Neural cell (in vitro differentiated cells): ENCODE data around the gene PPM1L. TPM values are rescaled to one million over a fixed set of nuclear protein-coding genes. Genes with fewer than 3 reads are reported as not detected.

Source experiments
- H2AFZ ChIP-seq: fragments of 200-600, 300-800 bp; sonication (generic), shearing (Covaris generic); 2 replicates; pipeline ENCODE4 v1.6.0; 2014; ENCODE audit warnings: low read depth, mild to moderate bottlenecking, antibody characterized with exemption, low read length, moderate library complexity
- H3F3A ChIP-seq: fragments of 200-600 bp; shearing (Covaris generic); 2 replicates; pipeline ENCODE4 v1.6.1; 2016; ENCODE audit warnings: mild to moderate bottlenecking, moderate library complexity, mixed read lengths, antibody characterized with exemption, low read length; ENCODE audit not compliant: insufficient read depth, poor library complexity, severe bottlenecking
- H3K27ac ChIP-seq: fragments of 200-600, 300-800 bp; sonication (generic), shearing (Covaris generic); 2 replicates; pipeline ENCODE4 v1.5.1; 2014; ENCODE audit warnings: mild to moderate bottlenecking, low read length, moderate library complexity
- H3K27me3 ChIP-seq: fragments of 300-800, 200-600 bp; sonication (generic), shearing (Covaris generic); 2 replicates; pipeline ENCODE4 v1.6.0; 2014; ENCODE audit warnings: mild to moderate bottlenecking, low read depth, low read length, moderate library complexity; ENCODE audit not compliant: insufficient read depth
- H3K36me3 ChIP-seq: fragments of 300-800, 200-600 bp; sonication (generic), shearing (Covaris generic); 2 replicates; pipeline ENCODE4 v1.5.1; 2014; ENCODE audit warnings: mild to moderate bottlenecking, antibody characterized with exemption, low read length, moderate library complexity; ENCODE audit not compliant: insufficient read depth
- H3K4me2 ChIP-seq: fragments of 300-800, 200-600 bp; sonication (generic), shearing (Covaris generic); 2 replicates; pipeline ENCODE4 v1.6.0; 2014; ENCODE audit warnings: mild to moderate bottlenecking, low read length
- H3K4me3 ChIP-seq: fragments of 300-800, 200-600 bp; sonication (generic), shearing (Covaris generic); 2 replicates; pipeline ENCODE4 v1.5.1; 2014; ENCODE audit warnings: mild to moderate bottlenecking, low read length, moderate library complexity
- H3K79me2 ChIP-seq: fragments of 200-600 bp; shearing (Covaris generic); replicated peaks from 2 replicates; pipeline ENCODE4 v1.6.0; 2014; ENCODE audit warnings: mild to moderate bottlenecking, low read length, moderate library complexity; ENCODE audit not compliant: insufficient read depth
- H3K9ac ChIP-seq: fragments of 300-800, 200-600 bp; sonication (generic), shearing (Covaris generic); 2 replicates; pipeline ENCODE4 v1.6.1; 2016; ENCODE audit warnings: mild to moderate bottlenecking, low read length, mixed read lengths
- H3K9me2 ChIP-seq: fragments of 200-600 bp; shearing (Covaris generic); 2 replicates; pipeline ENCODE4 v1.6.1; 2016; ENCODE audit warnings: mild to moderate bottlenecking, low read length, mixed read lengths; ENCODE audit not compliant: insufficient read depth
- H3K9me3 ChIP-seq: fragments of 200-600, 300-800 bp; sonication (generic), shearing (Covaris generic); 2 replicates; pipeline ENCODE4 v1.6.1; 2016; ENCODE audit warnings: mild to moderate bottlenecking, mixed run types, low read length, moderate library complexity, mixed read lengths
- H4K20me1 ChIP-seq: fragments of 200-600 bp; shearing (Covaris generic); 2 replicates; pipeline ENCODE4 v1.6.1; 2016; ENCODE audit warnings: mild to moderate bottlenecking, mixed run types; ENCODE audit not compliant: insufficient read depth
- CTCF ChIP-seq: fragments of 450-650 bp; IDR thresholded peaks from 2 replicates; pipeline ENCODE4 v1.5.1; 2014; ENCODE audit warnings: antibody characterized with exemption, mild to moderate bottlenecking, moderate library complexity; ENCODE audit not compliant: poor library complexity, severe bottlenecking
- EP300 ChIP-seq: fragments of 450-650 bp; conservative IDR thresholded peaks from 2 replicates; pipeline ENCODE4 v1.6.1; 2014; ENCODE audit warnings: antibody characterized with exemption, mild to moderate bottlenecking, moderate library complexity; ENCODE audit not compliant: poor library complexity, severe bottlenecking
- EZH2 ChIP-seq: fragments of 200-600, 300-800 bp; shearing (Covaris generic), sonication (generic); IDR thresholded peaks from 2 replicates; pipeline ENCODE4 v1.6.1; 2014; ENCODE audit warnings: antibody characterized with exemption, low read length, borderline replicate concordance, mild to moderate bottlenecking; ENCODE audit not compliant: insufficient read depth, poor library complexity, severe bottlenecking
- MXI1 ChIP-seq: fragments of 450-650 bp; conservative IDR thresholded peaks from 2 replicates; pipeline ENCODE4 v1.6.1; 2014; ENCODE audit warnings: antibody characterized with exemption, mild to moderate bottlenecking; ENCODE audit not compliant: poor library complexity, severe bottlenecking
- POLR2AphosphoS5 ChIP-seq: IDR thresholded peaks from 2 replicates; pipeline ENCODE4 v1.6.1; 2012
- RAD21 ChIP-seq: fragments of 450-650 bp; conservative IDR thresholded peaks from 2 replicates; pipeline ENCODE4 v1.6.1; 2014; ENCODE audit warnings: antibody characterized with exemption, mild to moderate bottlenecking, moderate library complexity
- REST ChIP-seq: IDR thresholded peaks from 2 replicates; pipeline ENCODE4 v1.6.1; 2012; ENCODE audit warnings: borderline replicate concordance
- SMC3 ChIP-seq: fragments of 450-650 bp; conservative IDR thresholded peaks from 2 replicates; pipeline ENCODE4 v1.6.1; 2014; ENCODE audit warnings: antibody characterized with exemption, mild to moderate bottlenecking, moderate library complexity; ENCODE audit not compliant: poor library complexity
- TAF1 ChIP-seq: IDR thresholded peaks from 2 replicates; pipeline ENCODE4 v1.6.1; 2012; ENCODE audit warnings: low read depth
- polyA plus RNA-seq: library from polyadenylated mRNA; depleted of rRNA; stranded (reverse); fragments of >200 nt; gene quantifications from 2 replicates; pipeline ENCODE4 v1.2.3, GENCODE V29; 2014

Gene PPM1L
- polyA plus RNA-seq, 1 donor from 2014 or later = 24.9 TPM

- H3K9ac ChIP-seq = no peak overlapping the region
- no peak overlapping the region for H3K27ac ChIP-seq
- no peaks in the 10 kb centered on the region for H3K79me2 ChIP-seq
- H2AFZ ChIP-seq = no peak overlapping the region
- no peaks in the 10 kb centered on the region for H3K27me3 ChIP-seq
- TF ChIP-seq SMC3 (no peak), EZH2 (no peak), EP300 (no peak), TAF1 (no peak), CTCF (no peak), MXI1 (no peak), RAD21 (no peak), REST (no peak), POLR2AphosphoS5 (no peak)
- H3K4me2 ChIP-seq = no peak overlapping the region
- no peaks in the 10 kb centered on the region for H4K20me1 ChIP-seq
- no peaks in the 10 kb centered on the region for H3K9me2 ChIP-seq
- H3K4me3 ChIP-seq = no peak overlapping the region
- H3F3A ChIP-seq = no peaks in the 10 kb centered on the region
- no peaks in the 10 kb centered on the region for H3K36me3 ChIP-seq
- H3K9me3 ChIP-seq = no peaks in the 10 kb centered on the region
These were observed 188.0 kb downstream of the PPM1L start for GRCh38 chr3:160943996-160944395.

- Histone ChIP-seq H4K20me1 (no peaks in the 10 kb centered on the region), H3K27me3 (no peaks in the 10 kb centered on the region), H3K4me3 (no peak overlapping the region), H3K9me3 (no peaks in the 10 kb centered on the region), H3K9me2 (no peaks in the 10 kb centered on the region), H3K4me2 (no peak overlapping the region), H3K27ac (no peak overlapping the region), H2AFZ (no peak overlapping the region), H3K36me3 (no peaks in the 10 kb centered on the region), H3K9ac (no peak overlapping the region), H3K79me2 (no peaks in the 10 kb centered on the region), H3F3A (no peaks in the 10 kb centered on the region)
- TF ChIP-seq MXI1 (no peak), RAD21 (no peak), TAF1 (no peak), CTCF (no peak)
These were observed 189.3 kb downstream of the PPM1L start for GRCh38 chr3:160945336-160945735.
